GM18858 (cell line): Measurements from ENCODE around the gene EIF3L.
"Not testable (repeated sequence)": the region's sequence is repeated elsewhere in the genome, so short reads cannot be mapped to it uniquely, and the experiment has no call there.

Experiments used
- ATAC-seq: cut with Tn5 transposase; IDR thresholded peaks from one replicate; pipeline ENCODE4 v1.9.1; 2021; ENCODE audit not compliant: unreplicated experiment

Gene EIF3L

GRCh38 chr22:37849089-37849751 lies at the start of gene EIF3L:
EIF3L (plus strand) TSS chr22:37849419; CDS start chr22:37849450, 31 bp downstream.
- no peak for ATAC-seq

- ATAC-seq: not testable (repeated sequence)
Measured at GRCh38 chr22:37799979-37800378, 49.2 kb upstream of the EIF3L start.

DNA sequence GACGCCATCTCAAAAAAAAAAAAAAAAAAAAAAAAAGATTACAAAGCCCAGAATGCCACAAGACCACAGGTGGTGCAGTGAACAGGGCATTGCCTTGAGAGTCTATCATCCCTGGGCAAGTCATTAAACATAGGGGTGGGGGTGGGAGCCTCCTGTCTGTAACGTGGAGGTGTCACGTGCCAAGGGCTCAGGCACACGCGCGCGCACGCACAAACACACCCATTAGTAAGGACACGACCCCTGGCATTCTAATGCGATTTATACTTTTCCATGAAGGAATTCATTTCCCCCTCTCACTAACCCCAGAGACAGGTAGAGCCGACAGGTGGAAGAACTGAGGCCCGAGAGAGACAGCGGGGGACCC lies 47.3 kb upstream of the EIF3L start:
- ATAC-seq: no peak

- ATAC-seq: no peak
Measured at GRCh38 chr22:37802310-37803194, 46.7 kb upstream of the EIF3L start.

GRCh38 chr22:37803195-37803638 lies 46.0 kb upstream of the EIF3L start:
- no peak for ATAC-seq

GRCh38 chr22:37803639-37804351 lies 45.4 kb upstream of the EIF3L start:
- no peak for ATAC-seq

GRCh38 chr22:37804352-37804880 lies 44.8 kb upstream of the EIF3L start:
- ATAC-seq: no peak

GRCh38 chr22:37804881-37805809 lies 44.1 kb upstream of the EIF3L start:
- ATAC-seq: no peak

GRCh38 chr22:37805810-37806277 lies 43.4 kb upstream of the EIF3L start:
- no peak for ATAC-seq

DNA sequence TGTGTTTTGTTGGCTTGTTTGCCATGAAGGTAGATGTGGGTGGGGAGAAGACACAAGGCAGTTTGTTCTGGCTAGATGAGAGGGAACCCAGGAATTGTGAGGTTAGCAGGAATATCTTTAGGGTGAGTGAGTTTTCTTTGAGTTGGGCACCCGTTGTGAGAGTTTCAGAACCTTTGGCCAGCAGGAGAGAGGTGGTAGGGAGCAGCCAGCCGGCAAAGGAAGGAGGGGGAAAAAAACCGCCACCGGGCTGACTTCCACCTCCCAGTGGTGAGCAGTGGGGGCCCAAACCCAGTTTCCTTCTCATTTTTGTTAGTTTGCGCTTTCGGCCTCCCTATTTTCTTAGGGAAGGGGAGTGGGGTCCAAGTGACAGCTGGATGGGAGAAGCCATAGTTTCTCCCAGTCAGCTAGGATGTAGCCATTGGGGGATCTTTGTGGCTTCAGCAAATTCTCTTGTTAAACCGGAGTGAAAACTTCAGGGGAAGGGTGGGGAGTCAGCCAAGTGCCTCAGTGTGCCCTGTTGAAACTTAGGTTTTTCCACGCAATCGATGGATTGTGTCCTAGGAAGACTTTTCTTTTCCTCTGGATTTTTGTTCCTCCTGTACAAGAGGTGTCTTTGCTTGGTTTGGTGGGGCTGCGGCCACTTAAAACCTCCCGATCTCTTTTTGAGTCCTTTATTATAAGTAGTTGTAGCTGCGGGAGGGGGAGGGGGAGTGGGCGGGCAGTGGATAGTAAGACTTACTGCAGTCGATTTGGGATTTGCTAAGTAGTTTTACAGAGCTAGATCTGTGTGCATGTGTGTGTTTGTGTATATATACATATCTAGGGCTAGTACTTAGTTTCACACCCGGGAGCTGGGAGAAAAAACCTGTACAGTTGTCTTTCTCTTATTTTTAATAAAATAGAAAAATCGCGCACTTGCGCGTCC lies 42.5 kb upstream of the EIF3L start:
- no peak for ATAC-seq

- ATAC-seq: no peak
Measured at GRCh38 chr22:37807410-37808293, 41.6 kb upstream of the EIF3L start, which contains the start of gene GCAT. GCAT (plus strand) TSS chr22:37807934; CDS start chr22:37807968, 34 bp downstream.

- ATAC-seq: no peak
Measured at GRCh38 chr22:37808294-37808657, 40.9 kb upstream of the EIF3L start.

GRCh38 chr22:37809672-37810333 lies 39.4 kb upstream of the EIF3L start:
- ATAC-seq: no peak

DNA sequence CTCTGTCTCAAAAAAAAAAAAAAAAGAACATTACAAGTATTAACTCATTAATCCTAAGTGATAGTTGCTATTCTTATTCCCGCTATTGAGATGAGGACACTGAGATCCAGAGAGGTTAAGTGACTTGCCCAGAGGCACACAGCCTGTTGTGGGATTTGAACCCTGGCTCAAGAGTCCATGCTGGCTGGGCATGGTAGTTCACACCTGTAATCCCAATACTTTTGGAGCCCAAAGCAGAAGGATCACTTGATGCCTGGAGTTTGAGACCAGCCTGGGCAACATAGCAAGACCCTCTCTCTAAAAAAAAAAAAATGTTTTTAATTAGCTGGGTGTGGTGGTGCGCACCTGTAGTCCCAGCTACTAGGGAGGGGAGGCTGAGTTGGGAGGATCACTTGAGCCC lies 37.4 kb upstream of the EIF3L start:
- ATAC-seq: no peak

DNA sequence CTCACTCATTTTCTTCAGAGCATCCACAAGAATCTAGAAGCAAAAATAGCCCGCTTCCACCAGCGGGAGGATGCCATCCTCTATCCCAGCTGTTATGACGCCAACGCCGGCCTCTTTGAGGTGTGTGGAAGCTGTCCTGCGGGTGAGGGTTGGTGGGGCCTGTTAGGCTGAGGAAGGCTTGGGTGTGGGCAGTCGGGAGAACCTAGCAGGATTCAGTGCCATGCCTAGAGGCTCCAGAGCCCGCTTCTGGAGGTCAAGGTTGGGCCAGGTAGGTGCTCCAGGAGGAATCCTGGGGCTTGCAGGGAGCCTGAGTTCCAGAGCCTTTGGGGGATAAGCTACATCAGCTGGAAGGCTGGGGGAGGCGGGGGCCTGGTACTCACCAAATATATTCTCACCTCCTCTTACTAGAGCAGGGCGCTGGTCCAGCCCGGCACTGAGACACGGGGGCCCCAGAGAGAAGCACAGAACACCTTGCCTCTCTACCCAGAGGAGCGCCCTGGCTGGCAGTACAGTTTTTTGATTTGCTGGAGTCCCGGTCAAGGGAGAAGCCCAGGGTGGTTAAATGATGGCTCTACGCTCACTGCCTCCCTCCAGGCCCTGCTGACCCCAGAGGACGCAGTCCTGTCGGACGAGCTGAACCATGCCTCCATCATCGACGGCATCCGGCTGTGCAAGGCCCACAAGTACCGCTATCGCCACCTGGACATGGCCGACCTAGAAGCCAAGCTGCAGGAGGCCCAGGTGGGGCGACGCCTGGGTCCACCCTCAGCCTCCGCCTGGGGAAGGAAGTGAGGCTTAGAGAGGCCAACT lies 36.1 kb upstream of the EIF3L start:
- no peak for ATAC-seq

- no peak for ATAC-seq
Measured at GRCh38 chr22:37815593-37815992, 33.6 kb upstream of the EIF3L start.
